Endothelial cell of umbilical vein (primary cell): ENCODE measurements around the gene COL16A1. TPM values are rescaled to one million over a fixed set of nuclear protein-coding genes. Genes with fewer than 3 reads are reported as not detected.

Experiments
- BruUV-seq: library from RNA; stranded (reverse); fragments of 400-500 nt; replicated peaks from 2 replicates; lab custom pipeline; 2021; lab: Mats Ljungman, UMichigan
- CTCF ChIA-PET: fragments of 300-600, 350-600 bp; sonication (Branson Sonifier 250); formaldehyde crosslinking; loops from one replicate; lab custom pipeline; 2021; ENCODE audit warnings: antibody characterized with exemption, inconsistent platforms; lab: Charles Lee
- POLR2A ChIA-PET: fragments of 300-600, 350-600 bp; sonication (Branson Sonifier 250); formaldehyde crosslinking; loops from one replicate; lab custom pipeline; 2021; ENCODE audit warnings: antibody characterized with exemption, inconsistent platforms; lab: Charles Lee
- DNase-seq: peaks from one replicate; pipeline ENCODE4 v3.0.0-alpha.2; 2011; ENCODE audit warnings: low read depth, low spot score
- FAIRE-seq: peaks from 2 replicates; lab custom pipeline; 2011; peaks lifted over from hg19 to GRCh38; lab: Jason Lieb, UNC
- H2AFZ ChIP-seq: 2 replicates; pipeline ENCODE4 v1.6.0; 2012; ENCODE audit warnings: low read depth, low read length, control low read depth, inconsistent platforms
- H3K27ac ChIP-seq: 2 replicates; pipeline ENCODE4 v1.5.1; 2011; ENCODE audit warnings: low read depth, mild to moderate bottlenecking, control low read depth, low read length, moderate library complexity; ENCODE audit not compliant: insufficient read depth
- H3K27me3 ChIP-seq, 2 experiments: 2 replicates each; pipeline versions ENCODE4 v1.6.0 to v1.6.1; 2011; ENCODE audit warnings: low read length in 2 of 2, mixed read lengths in 1 of 2; ENCODE audit not compliant: control insufficient read depth in 2 of 2, insufficient read depth in 2 of 2
- H3K36me3 ChIP-seq, 2 experiments: 2 replicates in 1 of 2; 3 replicates in 1 of 2; pipeline ENCODE4 v1.5.1; 2011; ENCODE audit warnings: low read length in 2 of 2, mild to moderate bottlenecking in 1 of 2, moderate library complexity in 1 of 2; ENCODE audit not compliant: control insufficient read depth in 2 of 2, insufficient read depth in 2 of 2; ENCODE audit errors: extremely low read depth in 1 of 2
- H3K4me1 ChIP-seq: 3 replicates; pipeline ENCODE4 v1.5.1; 2011; ENCODE audit warnings: mild to moderate bottlenecking, low read length; ENCODE audit not compliant: control insufficient read depth, insufficient read depth; ENCODE audit errors: extremely low read depth
- H3K4me2 ChIP-seq: 2 replicates; pipeline ENCODE4 v1.6.1; 2011; ENCODE audit warnings: low read length, control low read depth, mixed read lengths; ENCODE audit not compliant: insufficient read depth
- H3K4me3 ChIP-seq, 3 experiments: fragments of 200-600 bp in 1 of 3; sonication (generic), shearing (Covaris generic) in 1 of 3; replicated peaks in 1 of 3; 2 replicates each; pipeline ENCODE4 v1.5.1; 2011 to 2016; ENCODE audit warnings: control low read depth in 3 of 3, low read length in 3 of 3, mild to moderate bottlenecking in 2 of 3, inconsistent platforms in 1 of 3, low read depth in 1 of 3, moderate library complexity in 1 of 3; ENCODE audit not compliant: insufficient read depth in 1 of 3
- H3K79me2 ChIP-seq: 2 replicates; pipeline ENCODE4 v1.6.0; 2012; ENCODE audit warnings: low read length, inconsistent platforms; ENCODE audit not compliant: control insufficient read depth, insufficient read depth
- H3K9ac ChIP-seq: replicated peaks from 2 replicates; pipeline ENCODE3; 2011; ENCODE audit warnings: low read length, control low read depth; ENCODE audit not compliant: insufficient read depth; ENCODE audit errors: extremely low read depth
- H3K9me1 ChIP-seq: replicated peaks from 3 replicates; pipeline ENCODE4 v1.6.0; 2011; ENCODE audit warnings: mild to moderate bottlenecking, low read length; ENCODE audit not compliant: control insufficient read depth, insufficient read depth; ENCODE audit errors: extremely low read depth
- H3K9me3 ChIP-seq: replicated peaks from 2 replicates; pipeline ENCODE4 v1.5.1; 2012; ENCODE audit warnings: low read length, inconsistent platforms; ENCODE audit not compliant: control insufficient read depth, insufficient read depth
- H4K20me1 ChIP-seq: replicated peaks from 2 replicates; pipeline ENCODE3; 2011; ENCODE audit warnings: mild to moderate bottlenecking, low read length; ENCODE audit not compliant: control insufficient read depth, insufficient read depth; ENCODE audit errors: extremely low read depth
- EZH2 ChIP-seq: IDR thresholded peaks from 2 replicates; pipeline ENCODE4 v1.6.1; 2012; ENCODE audit warnings: borderline replicate concordance, low read depth, mild to moderate bottlenecking, moderate library complexity, low read length, inconsistent platforms; ENCODE audit not compliant: severe bottlenecking
- FOS ChIP-seq: IDR thresholded peaks from 2 replicates; pipeline ENCODE4 v1.6.1; 2011; ENCODE audit warnings: mild to moderate bottlenecking, low read length, moderate library complexity, borderline replicate concordance; ENCODE audit not compliant: insufficient read depth
- dilution Hi-C: fragments of 300-500 bp; cut with MboI; formaldehyde crosslinking; loops from one replicate; pipeline ENCODE4 v1.15.0; 2019; ENCODE audit warnings: low sequenced_read_pairs; ENCODE audit not compliant: extremely low pct_ligation_motif_present
- intact Hi-C: fragments of 100-400 bp; cut with micrococcal nuclease; formaldehyde crosslinking; loops from one replicate; pipeline ENCODE4 v1.10.0; 2022
- polyA plus RNA-seq, 4 experiments: library from polyadenylated mRNA; depleted of rRNA in 3 of 4; stranded (reverse) in 3 of 4; unstranded in 1 of 4; fragments of >200 nt; gene quantifications; 2 replicates each; pipeline versions ENCODE4 v1.2.1 to v1.2.3, GENCODE V29; 2011 to 2012; ENCODE audit warnings: missing spikeins in 1 of 4
- total RNA-seq: library from RNA; stranded (reverse); gene quantifications from 2 replicates; pipeline ENCODE4 v1.2.3, GENCODE V29; 2021

COL16A1 gene
- total and polyA plus RNA-seq, 2 donors (not counting 3 experiments of a cell fraction or from before 2014, with no cell fraction given) = 0.68 to 1.2 TPM

DNA sequence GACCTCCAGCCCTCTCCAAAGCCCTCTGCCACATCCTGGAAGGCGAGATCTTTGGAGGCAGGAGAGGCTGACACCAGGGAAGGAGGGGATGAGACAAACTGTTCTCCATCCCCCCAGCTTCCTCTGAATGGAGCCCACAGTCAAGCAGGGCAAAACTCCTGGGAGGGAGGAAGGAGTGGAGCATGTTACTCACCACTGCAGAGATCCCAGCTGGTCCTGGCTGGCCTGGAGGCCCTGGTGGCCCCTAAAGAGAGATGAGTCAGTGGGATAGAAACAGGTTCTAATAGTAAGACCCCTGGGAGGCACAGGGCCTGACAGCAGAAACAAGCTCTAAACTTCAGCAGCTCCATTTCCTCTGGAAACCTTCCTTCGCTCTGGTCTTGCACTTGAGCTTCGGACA, 45.1 kb downstream of the COL16A1 start:
- no peaks in the 10 kb centered on the region for H3K9me3 ChIP-seq
- H2AFZ ChIP-seq = no peak overlapping the region
- no peaks in the 10 kb centered on the region for H3K27me3 ChIP-seq
- H3K27ac ChIP-seq = no peak overlapping the region
- no peak overlapping the region for H3K4me2 ChIP-seq
- CTCF ChIA-PET = interaction anchor here (0.9 to 11.5 kb wide), 5 partner anchors 55 to 130 kb away, joined by 3 to 177 read pairs (median 6); no protein-coding TSS in a partner anchor
- POLR2A ChIA-PET = no interaction called here
- no peaks in the 10 kb centered on the region for H4K20me1 ChIP-seq
- no peak overlapping the region for H3K9ac ChIP-seq
- BruUV-seq = no TSS peak
- H3K79me2 ChIP-seq = no peaks in the 10 kb centered on the region
- FAIRE-seq (no peak), DNase-seq (no peak)
- no peaks in the 10 kb centered on the region for H3K9me1 ChIP-seq
- H3K36me3 ChIP-seq = no peaks in the 10 kb centered on the region
- dilution Hi-C loops = no loop called here
- TF ChIP-seq EZH2 (no peak), FOS (peak; percentile 13)
- H3K4me3 ChIP-seq = no peak overlapping the region
- no peaks in the 10 kb centered on the region for H3K4me1 ChIP-seq
- intact Hi-C loops = no loop called here

DNA sequence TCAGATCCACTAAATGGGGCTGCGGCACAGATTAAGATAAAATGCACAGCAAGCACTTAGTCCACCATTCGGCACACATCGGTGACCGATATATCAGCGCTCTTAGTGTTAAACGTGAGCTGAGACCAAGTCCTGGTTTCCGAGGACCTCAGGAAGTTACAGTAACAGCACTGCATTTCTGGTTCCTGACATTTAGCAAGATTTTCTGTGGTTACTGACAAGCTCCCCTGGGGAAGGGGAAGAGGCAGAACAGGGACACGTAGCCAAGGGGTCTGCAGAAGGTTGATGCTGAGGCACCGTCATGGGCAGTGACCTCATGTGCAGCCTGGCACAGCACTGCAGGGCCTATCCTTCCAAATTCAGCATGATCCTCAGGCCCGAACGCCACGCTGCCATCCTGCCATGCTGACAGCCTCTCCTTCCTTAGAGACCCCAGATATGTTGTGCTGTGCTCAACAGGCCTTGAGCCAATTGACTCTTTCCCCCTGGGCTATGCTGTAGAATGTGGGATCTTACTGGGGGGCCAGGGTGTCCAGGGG, 45.8 kb downstream of the COL16A1 start:
- Histone ChIP-seq H2AFZ (no peak overlapping the region), H3K4me1 (no peaks in the 10 kb centered on the region), H3K9me1 (no peaks in the 10 kb centered on the region), H3K4me2 (no peak overlapping the region), H3K4me3 (no peak overlapping the region), H3K9ac (no peak overlapping the region), H3K27ac (no peak overlapping the region), H3K27me3 (no peaks in the 10 kb centered on the region), H4K20me1 (no peaks in the 10 kb centered on the region), H3K79me2 (no peaks in the 10 kb centered on the region), H3K36me3 (no peaks in the 10 kb centered on the region), H3K9me3 (no peaks in the 10 kb centered on the region)
- intact Hi-C loops = no loop called here
- TF ChIP-seq EZH2 = no peak
- dilution Hi-C loops = no loop called here
- DNase-seq = no peak
- no TSS peak for BruUV-seq
- no peak for FAIRE-seq
- POLR2A ChIA-PET = no interaction called here
- CTCF ChIA-PET = interaction anchor here (1.2 to 11.5 kb wide), 4 partner anchors 11 to 131 kb away, joined by 3 to 177 read pairs (median 8); no protein-coding TSS in a partner anchor
